ENCODE data around the gene MOV10L1.

The MOV10L1 gene

GRCh38 chr22:50058906-50059880 lies 30.6 kb upstream of the MOV10L1 start:
- H3K27ac ChIP-seq, result no peak overlapping the region
- no peak for DNase-seq (ENCODE audit: low read depth, low spot score)

DNA sequence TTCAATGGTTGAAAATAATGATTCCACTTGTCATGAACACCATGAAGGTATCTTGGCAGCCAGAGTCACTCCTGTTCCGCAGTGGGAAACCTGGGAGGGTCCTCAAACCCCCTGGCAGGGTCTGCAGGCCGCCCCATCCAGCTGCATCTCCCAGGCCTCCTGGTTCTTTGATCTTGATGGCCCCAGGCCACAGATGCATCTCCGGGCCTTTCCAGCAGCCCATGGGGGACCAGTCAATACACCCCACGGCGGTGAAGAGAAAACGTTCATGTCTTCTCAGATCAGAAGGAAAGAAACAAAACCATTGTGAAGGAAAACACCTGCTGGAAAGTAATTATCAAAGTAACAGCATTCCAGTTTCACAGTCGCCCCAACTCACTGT lies 29.9 kb upstream of the MOV10L1 start:
- H3K27ac ChIP-seq, result no peak overlapping the region
- no peak for DNase-seq (ENCODE audit: low read depth, low spot score)

DNA sequence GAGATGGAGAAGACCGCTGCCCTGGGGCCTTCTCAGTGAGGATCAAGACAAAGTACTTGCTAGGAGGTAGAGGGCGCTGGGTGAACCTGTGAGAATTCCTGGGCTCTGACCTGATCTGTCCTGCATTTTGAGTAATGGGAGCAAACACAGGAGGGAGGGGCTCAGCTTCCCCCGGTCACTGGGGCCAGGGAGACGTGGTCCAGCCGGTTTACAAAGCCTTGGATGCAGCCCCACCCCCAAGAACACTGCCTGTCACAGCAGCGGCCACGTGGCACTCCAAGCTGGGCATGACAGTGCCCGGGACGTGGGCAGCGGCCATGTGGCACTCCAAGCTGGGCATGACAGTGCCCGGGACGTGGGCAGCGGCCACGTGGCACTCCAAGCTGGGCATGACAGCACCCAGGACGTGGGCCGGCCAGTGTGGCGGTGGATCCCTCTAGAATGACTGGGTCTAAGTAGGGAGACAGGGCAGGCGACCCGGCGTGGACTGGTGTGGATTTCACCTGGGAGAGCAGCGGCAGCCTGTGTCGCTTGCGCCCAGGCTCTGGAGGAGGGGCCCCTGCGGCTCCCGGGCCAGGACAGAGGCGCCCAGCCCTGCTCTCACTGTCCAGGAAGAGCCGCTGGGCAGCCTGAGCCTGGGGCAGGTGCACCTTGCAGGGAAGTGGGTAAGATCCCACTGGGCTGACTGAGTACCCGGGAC lies 29.2 kb upstream of the MOV10L1 start:
- H3K27ac ChIP-seq, result no peak overlapping the region
- DNase-seq (ENCODE audit: low read depth, low spot score), result no peak

DNA sequence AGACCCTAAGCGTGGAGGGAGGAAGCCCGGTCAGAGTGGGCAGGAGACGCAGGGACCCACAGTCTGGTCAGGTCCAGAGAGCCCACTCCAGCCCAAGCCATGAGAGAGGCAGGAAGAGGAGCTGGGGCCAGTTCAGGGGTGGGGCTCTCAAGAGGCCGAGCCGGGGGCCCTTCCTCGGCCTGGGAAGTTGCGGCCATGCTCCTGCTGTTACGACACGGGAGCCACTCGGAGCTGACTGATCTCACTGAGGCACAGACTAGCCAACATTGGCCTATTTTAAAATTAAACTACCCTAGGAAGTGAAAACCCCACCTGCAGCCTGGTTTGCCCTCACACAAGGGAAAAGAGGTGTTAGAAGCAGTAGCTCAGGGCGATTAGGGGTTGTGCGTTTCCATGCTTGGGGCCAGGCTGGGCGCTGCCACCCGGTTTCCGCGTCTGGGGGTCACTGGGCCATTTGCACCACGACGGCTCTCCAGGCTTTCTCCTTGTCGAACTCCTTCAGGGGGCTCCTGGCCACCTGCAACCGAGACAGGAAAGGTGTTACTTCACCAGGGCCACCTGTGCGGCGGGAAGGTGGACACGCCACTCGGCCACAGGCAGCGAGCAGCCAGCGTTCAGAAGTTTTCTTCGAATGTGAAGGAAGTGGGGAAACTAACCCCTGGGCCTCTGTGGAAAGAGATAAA lies 28.5 kb upstream of the MOV10L1 start:
- H3K27ac ChIP-seq, result no peak overlapping the region
- no peak for DNase-seq (ENCODE audit: low read depth, low spot score)

DNA sequence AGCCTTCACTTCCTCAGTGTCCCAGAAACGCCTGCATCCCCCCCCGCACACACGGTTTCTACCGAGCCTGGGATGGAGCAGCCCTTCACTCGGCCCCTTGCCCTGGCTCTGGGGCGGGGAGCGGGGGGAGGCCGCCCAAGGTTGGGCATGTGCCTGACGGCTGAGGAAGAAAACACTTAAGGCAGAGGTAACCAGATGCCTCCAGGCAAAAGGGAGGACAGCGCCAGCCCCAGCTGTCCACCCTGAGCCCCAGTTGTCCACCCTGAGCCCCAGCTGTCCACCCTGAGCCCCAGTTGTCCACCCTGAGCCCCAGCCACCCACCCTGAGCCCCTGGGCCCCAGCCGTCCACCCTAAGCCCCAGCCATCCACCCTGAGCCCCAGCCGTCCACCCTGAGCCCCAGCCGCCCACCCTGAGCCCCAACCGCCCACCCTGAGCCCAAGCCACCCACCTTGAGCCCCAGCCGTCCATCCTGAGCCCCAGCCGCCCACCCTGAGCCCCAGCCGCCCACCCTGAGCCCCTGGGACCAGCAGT lies 27.9 kb upstream of the MOV10L1 start:
- H3K27ac ChIP-seq, result no peak overlapping the region
- no peak for DNase-seq (ENCODE audit: low read depth, low spot score)

- no peak for DNase-seq (ENCODE audit: low read depth, low spot score)
- no peak overlapping the region for H3K27ac ChIP-seq
These were observed 27.2 kb upstream of the MOV10L1 start for GRCh38 chr22:50062509-50063135.

- no peak overlapping the region for H3K27ac ChIP-seq
- DNase-seq (ENCODE audit: low read depth, low spot score), result no peak
These were observed 26.0 kb upstream of the MOV10L1 start for GRCh38 chr22:50063589-50064393.

DNA sequence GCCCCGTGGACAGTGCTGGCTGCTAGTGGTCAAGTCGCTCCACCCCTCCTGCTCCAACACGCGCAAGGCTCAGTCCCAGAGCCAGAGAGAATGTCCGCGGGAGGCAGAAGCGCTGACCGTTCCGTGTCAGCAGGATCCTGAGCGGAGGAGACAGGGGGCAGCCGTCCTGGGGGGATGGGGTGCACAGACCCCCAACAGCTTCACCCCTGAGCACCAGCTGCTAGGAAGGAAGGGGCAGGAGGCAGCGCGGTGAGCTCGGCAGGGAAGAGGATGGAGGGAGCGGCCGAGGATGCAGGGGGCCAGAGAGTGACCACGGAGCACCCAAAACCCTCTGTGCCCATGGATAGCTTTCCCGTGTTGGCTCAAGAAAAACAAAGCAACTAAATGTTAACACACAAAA lies 25.4 kb upstream of the MOV10L1 start:
- no peak for DNase-seq (ENCODE audit: low read depth, low spot score)
- H3K27ac ChIP-seq, result no peak overlapping the region

- DNase-seq (ENCODE audit: low read depth, low spot score), result no peak
- no peak overlapping the region for H3K27ac ChIP-seq
These were observed 22.6 kb upstream of the MOV10L1 start for GRCh38 chr22:50067244-50067643.

DNA sequence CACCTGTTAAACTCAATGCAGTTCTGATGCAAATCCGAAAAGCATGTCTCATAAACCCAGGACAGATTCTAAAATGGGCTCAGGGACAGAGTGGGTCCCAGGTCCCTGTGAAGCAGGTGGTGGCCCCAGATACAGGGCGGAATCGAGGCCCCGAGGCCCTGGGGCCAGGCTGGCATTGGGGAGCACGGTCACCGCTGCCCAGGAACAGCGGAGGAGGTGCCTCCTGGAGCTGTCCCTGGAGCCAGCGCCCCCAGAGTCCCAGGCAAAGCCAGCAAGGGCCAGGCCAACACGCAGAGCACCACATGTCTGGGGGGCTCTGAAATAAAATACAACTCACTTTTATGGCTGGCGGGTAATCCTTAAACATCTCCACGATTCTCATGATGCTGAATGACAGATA lies 21.7 kb upstream of the MOV10L1 start:
- no peak for DNase-seq (ENCODE audit: low read depth, low spot score)
- no peak overlapping the region for H3K27ac ChIP-seq

GRCh38 chr22:50070366-50070765 lies 19.4 kb upstream of the MOV10L1 start:
- no peak overlapping the region for H3K27ac ChIP-seq
- DNase-seq (ENCODE audit: low read depth, low spot score), result no peak

- no peak overlapping the region for H3K27ac ChIP-seq
- no peak for DNase-seq (ENCODE audit: low read depth, low spot score)
These were observed 18.2 kb upstream of the MOV10L1 start for GRCh38 chr22:50071432-50072166.

DNA sequence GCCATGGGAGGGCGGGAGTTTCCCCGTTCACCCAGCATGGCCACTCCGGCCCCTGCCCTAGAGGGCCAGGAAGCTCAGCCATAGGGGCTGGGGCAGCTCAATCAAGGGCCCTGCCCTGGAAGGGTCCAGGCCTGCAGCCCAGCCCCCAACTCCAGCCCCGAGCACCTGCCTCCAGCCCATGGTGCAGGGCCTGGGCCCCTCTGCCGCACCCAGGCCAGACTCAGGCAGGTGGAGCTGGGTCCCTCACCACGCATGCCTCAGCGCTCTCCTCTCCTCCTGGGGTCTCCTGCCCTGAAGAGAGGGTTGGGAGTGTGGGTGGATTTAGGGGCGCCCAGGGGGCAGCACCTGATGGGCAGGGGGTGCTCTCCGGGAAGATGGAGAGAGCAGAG lies 17.6 kb upstream of the MOV10L1 start:
- DNase-seq (ENCODE audit: low read depth, low spot score), result no peak
- H3K27ac ChIP-seq, result no peak overlapping the region

GRCh38 chr22:50072714-50073538 lies 16.9 kb upstream of the MOV10L1 start:
- DNase-seq (ENCODE audit: low read depth, low spot score), result no peak
- no peak overlapping the region for H3K27ac ChIP-seq

DNA sequence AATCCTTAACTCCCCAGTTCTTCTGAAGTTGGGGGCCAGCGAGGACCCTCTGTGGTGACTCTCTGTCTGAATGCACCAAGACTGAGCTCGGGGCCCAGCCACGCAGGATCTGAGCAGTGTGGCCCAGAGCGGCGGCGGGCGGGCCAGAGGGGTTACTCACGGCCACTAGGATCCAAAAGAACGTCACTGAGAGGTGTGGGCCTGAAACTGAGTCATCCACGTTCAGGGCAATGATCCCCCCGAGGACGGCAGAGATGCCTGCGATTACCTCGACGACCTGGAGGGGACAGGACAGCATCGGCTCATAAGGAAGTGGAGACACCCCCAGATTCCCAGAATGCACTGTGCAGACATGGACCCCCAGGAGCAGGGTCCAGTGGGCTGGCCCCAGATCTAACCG lies 15.8 kb upstream of the MOV10L1 start:
- no peak for DNase-seq (ENCODE audit: low read depth, low spot score)
- no peak overlapping the region for H3K27ac ChIP-seq

DNA sequence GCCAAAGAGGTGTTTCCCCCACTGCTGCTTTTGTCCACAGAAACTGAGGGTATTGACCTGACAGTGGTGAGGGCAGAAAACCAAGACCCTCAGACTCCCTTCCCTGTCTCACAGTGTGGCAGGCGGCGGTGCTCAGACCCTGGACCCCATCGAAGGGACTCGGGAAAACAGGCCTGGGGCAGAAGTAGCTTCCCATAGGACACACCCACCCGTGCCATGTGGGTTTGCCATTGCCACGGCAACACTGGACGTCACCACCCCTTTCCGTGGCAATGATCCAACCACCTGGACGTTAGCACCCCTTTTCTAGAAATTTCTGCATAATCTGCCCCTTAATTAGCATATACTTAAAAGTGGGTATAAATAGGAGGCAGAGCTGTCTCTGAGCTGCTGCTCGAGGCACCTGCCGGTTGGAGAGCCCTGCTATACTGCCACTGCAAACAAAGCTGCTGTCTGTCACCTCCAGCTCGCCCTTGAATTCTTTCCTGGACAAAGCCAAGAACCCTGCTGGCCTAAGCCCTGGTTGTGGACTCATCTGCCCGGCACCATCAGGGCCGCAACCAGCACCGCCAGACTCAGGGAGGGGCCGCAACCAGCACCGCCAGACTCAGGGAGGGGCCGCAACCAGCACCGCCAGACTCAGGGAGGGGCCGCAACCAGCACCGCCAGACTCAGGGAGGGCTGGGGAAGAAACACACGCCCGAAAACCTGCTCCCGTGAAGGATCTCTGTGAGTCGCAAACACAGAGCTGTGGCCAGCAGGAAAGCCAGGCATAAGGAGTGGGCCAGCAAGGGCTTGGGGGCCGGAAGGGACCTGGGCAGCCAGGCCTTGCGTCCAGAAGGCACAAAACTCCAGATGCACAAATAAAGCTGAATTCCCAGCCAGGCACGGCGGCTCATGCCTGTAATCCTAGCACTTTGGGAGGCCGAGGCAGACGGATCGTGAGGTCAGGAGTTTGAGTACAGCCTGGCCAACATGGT lies 15.0 kb upstream of the MOV10L1 start:
- H3K27ac ChIP-seq, result no peak overlapping the region
- DNase-seq (ENCODE audit: low read depth, low spot score), result no peak
